Activated CD8-positive, alpha-beta memory T cell treated with anti-CD3 and anti-CD28 coated beads for 1 hour (primary cell): ENCODE data around the gene ZNF771.
"Not testable (repeated sequence)": the region's sequence is repeated elsewhere in the genome, so short reads cannot be mapped to it uniquely, and the experiment has no call there.

ENCODE experiments used
- DNase-seq, 2 donors: peaks; one replicate each; pipeline ENCODE4 v3.0.0-alpha.2; 2020; ENCODE audit warnings: low read depth in 1 of 2; ENCODE audit errors: extremely low read depth in 1 of 2

The ZNF771 gene

GRCh38 chr16:30429678-30430427 lies 22.4 kb downstream of the ZNF771 start, which contains the start of gene DCTPP1:
Gene DCTPP1 (minus strand): TSS chr16:30430030. CDS start chr16:30429980, 50 bp downstream.
- DNase-seq, result peak; percentile 90 to 93

- DNase-seq, result no peak
Measured at GRCh38 chr16:30430428-30430970, 23.1 kb downstream of the ZNF771 start.

GRCh38 chr16:30434852-30435251 lies 27.4 kb downstream of the ZNF771 start:
- DNase-seq, result no peak

GRCh38 chr16:30437511-30438046 lies 30.2 kb downstream of the ZNF771 start:
- DNase-seq, result no peak

GRCh38 chr16:30438835-30439234 lies 31.4 kb downstream of the ZNF771 start:
- DNase-seq, result no peak

- no peak for DNase-seq
Measured at GRCh38 chr16:30439720-30440348, 32.4 kb downstream of the ZNF771 start.

- no peak for DNase-seq
Measured at GRCh38 chr16:30443631-30444030, 36.2 kb downstream of the ZNF771 start.

- DNase-seq, result no peak
Measured at GRCh38 chr16:30444231-30445148, 37.1 kb downstream of the ZNF771 start.

GRCh38 chr16:30445149-30445407 lies 37.7 kb downstream of the ZNF771 start:
- DNase-seq, result no peak

- DNase-seq, result peak; percentile 76 to 86
Measured at GRCh38 chr16:30445408-30446202, 38.2 kb downstream of the ZNF771 start, which contains the start of gene SEPHS2. Gene SEPHS2 (minus strand): TSS chr16:30445874. CDS start chr16:30445727, 147 bp downstream.

- no peak for DNase-seq
Measured at GRCh38 chr16:30446203-30446595, 38.8 kb downstream of the ZNF771 start.

GRCh38 chr16:30447512-30448226 lies 40.3 kb downstream of the ZNF771 start:
- DNase-seq, result no peak

GRCh38 chr16:30449116-30449435 lies 41.7 kb downstream of the ZNF771 start:
- DNase-seq, result no peak

GRCh38 chr16:30452709-30453580 lies 45.5 kb downstream of the ZNF771 start:
- DNase-seq, result not testable (repeated sequence)

GRCh38 chr16:30456302-30456701 lies 48.9 kb downstream of the ZNF771 start:
- DNase-seq, result no peak

- no peak for DNase-seq
Measured at GRCh38 chr16:30457256-30457655, 49.9 kb downstream of the ZNF771 start.

GRCh38 chr16:30457743-30458560 lies 50.5 kb downstream of the ZNF771 start:
- DNase-seq, result no peak
